Kidney (tissue), 14 donors: Measurements from ENCODE around the gene SLC11A1. TPM values are rescaled to one million over a fixed set of nuclear protein-coding genes. Genes with fewer than 3 reads are reported as not detected.

Experiments
- DNase-seq, 5 donors: peaks; one replicate each; pipeline ENCODE4 v3.0.0-alpha.2; 2013 to 2020
- FAIRE-seq: peaks from 2 replicates; lab custom pipeline; 2012; peaks lifted over from hg19 to GRCh38; lab: Jason Lieb, UNC
- H3K27ac ChIP-seq, 2 donors: one replicate each; pipeline ENCODE4 v1.7.0; 2013; ENCODE audit warnings: low read depth in 2 of 2, low read length in 2 of 2, inconsistent platforms in 1 of 2
- H3K27me3 ChIP-seq: one replicate; pipeline ENCODE4 v1.7.1; 2013; ENCODE audit warnings: low read length, inconsistent platforms; ENCODE audit not compliant: control insufficient read depth, insufficient read depth
- H3K36me3 ChIP-seq, 3 donors: one replicate each; pipeline versions ENCODE4 v1.7.0 to v1.7.1; 2013; ENCODE audit warnings: low read length in 3 of 3, control low read depth in 1 of 3, inconsistent platforms in 1 of 3; ENCODE audit not compliant: insufficient read depth in 3 of 3, control insufficient read depth in 2 of 3
- H3K4me1 ChIP-seq, 3 donors: one replicate each; pipeline versions ENCODE4 v1.7.0 to v1.7.1; 2013; ENCODE audit warnings: low read length in 3 of 3, inconsistent platforms in 1 of 3, low read depth in 1 of 3; ENCODE audit not compliant: control insufficient read depth in 2 of 3, insufficient read depth in 2 of 3
- H3K4me3 ChIP-seq, 3 donors: one replicate each; pipeline versions ENCODE4 v1.7.0 to v1.8.1; 2013; ENCODE audit warnings: low read length in 3 of 3, control low read depth in 1 of 3, inconsistent platforms in 1 of 3
- H3K9ac ChIP-seq, 3 donors: one replicate each; pipeline versions ENCODE4 v1.7.0 to v1.7.1; 2013; ENCODE audit warnings: low read length in 3 of 3, control low read depth in 1 of 3, inconsistent platforms in 1 of 3
- H3K9me3 ChIP-seq, 3 donors: one replicate each; pipeline versions ENCODE4 v1.7.0 to v1.7.1; 2013; ENCODE audit warnings: low read length in 3 of 3, control low read depth in 1 of 3, inconsistent platforms in 1 of 3; ENCODE audit not compliant: control insufficient read depth in 2 of 3, insufficient read depth in 1 of 3
- CTCF ChIP-seq: IDR thresholded peaks from 3 replicates; pipeline ENCODE4 v1.5.1; 2012; ENCODE audit warnings: mild to moderate bottlenecking, moderate library complexity, borderline replicate concordance; ENCODE audit not compliant: insufficient read depth; ENCODE audit errors: extremely low read depth
- intact Hi-C: fragments of 100-400 bp; cut with DNase I; formaldehyde crosslinking; loops from one replicate; pipeline ENCODE4 v1.11.1; 2022
- polyA plus RNA-seq: library from polyadenylated mRNA; stranded (reverse); fragments of 350-450 nt; fragmentation: Illumina TruSeq; extraction: RNeasy Lipid Tissue Mini Kit (QIAGEN cat#74804); gene quantifications from one replicate; pipeline ENCODE4 v1.2.3, GENCODE V29; 2014; ENCODE audit warnings: low read depth, low replicate concordance; ENCODE audit not compliant: insufficient read depth
- total RNA-seq: library from RNA; stranded (reverse); fragmentation: NEBNext Ultra II Directional; extraction: Animal tissue kit (Norgen Biotek cat#: 25700); gene quantifications from one replicate; pipeline ENCODE4 v1.2.1, GENCODE V29; 2021
- donor health status: control.
- donor health status: control.
- donor health status: control.
- donor health status: control.
- donor health status: control.
- donor health status: DM: yes; HTN: yes; CAD: no.
- donor health status: Normal renal cell carcinoma (clear cell type).

SLC11A1 gene
- total and polyA plus RNA-seq, 2 donors from 2014 or later, result 1.2 to 37.6 TPM

DNA sequence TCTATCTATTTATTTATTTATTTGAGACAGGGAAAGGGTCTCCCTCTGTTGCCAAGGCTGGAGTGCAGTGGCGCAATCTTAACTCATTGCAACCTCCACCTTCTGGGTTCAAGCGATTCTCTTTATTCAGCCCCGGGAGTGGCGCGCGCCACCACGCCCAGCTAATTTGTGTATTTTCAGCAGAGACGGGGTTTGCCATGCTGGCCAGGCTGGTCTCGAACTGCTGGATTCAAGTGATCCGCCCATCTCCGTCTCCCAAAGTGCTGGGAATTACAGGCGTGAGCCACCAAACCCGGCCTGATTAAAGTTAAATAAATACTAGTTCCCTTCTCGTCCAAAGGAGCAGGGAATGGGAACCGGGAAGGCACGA, 13.4 kb downstream of the SLC11A1 start:
- intact Hi-C loops, result loop anchor here (10.0 kb wide), 1 partner anchor 101 kb away; the partner anchor contains the start of gene TMBIM1
- no peaks in the 10 kb centered on the region for H3K9me3 ChIP-seq
- H3K27me3 ChIP-seq, result no peaks in the 10 kb centered on the region
- no peak for TF ChIP-seq CTCF
- peak overlapping the region in 2 of 3 donors; percentile 7 to 8 for H3K9ac ChIP-seq
- FAIRE-seq (no peak), DNase-seq (peak in 1 of 5 donors; percentile 86)
- peak overlapping the region; percentile 13 to 97 (median 48) for H3K4me3 ChIP-seq
- H3K27ac ChIP-seq, result peak overlapping the region; percentile 99
- H3K4me1 ChIP-seq, result peaks cover 0 to 13% (median 7%) of the 10 kb centered on the region in 3 donors
- no peaks in the 10 kb centered on the region for H3K36me3 ChIP-seq

- Histone ChIP-seq H3K4me3 (peak overlapping the region; percentile 79 to 97 (median 89)), H3K9me3 (no peaks in the 10 kb centered on the region), H3K4me1 (peaks cover 0 to 14% (median 7%) of the 10 kb centered on the region in 3 donors), H3K27ac (peak overlapping the region; percentile 99), H3K36me3 (no peaks in the 10 kb centered on the region), H3K9ac (peak overlapping the region; percentile 64 to 96 (median 81)), H3K27me3 (no peaks in the 10 kb centered on the region)
- FAIRE-seq, result no peak
- DNase-seq, result peak; percentile 97 to 99 (median 98)
- intact Hi-C loops, result loop anchor here (10.0 kb wide), 1 partner anchor 101 kb away; the partner anchor contains the start of gene TMBIM1
- TF ChIP-seq CTCF, result peak; percentile 78
Observed at GRCh38 chr2:218395826-218396687, 14.0 kb downstream of the SLC11A1 start.

DNA sequence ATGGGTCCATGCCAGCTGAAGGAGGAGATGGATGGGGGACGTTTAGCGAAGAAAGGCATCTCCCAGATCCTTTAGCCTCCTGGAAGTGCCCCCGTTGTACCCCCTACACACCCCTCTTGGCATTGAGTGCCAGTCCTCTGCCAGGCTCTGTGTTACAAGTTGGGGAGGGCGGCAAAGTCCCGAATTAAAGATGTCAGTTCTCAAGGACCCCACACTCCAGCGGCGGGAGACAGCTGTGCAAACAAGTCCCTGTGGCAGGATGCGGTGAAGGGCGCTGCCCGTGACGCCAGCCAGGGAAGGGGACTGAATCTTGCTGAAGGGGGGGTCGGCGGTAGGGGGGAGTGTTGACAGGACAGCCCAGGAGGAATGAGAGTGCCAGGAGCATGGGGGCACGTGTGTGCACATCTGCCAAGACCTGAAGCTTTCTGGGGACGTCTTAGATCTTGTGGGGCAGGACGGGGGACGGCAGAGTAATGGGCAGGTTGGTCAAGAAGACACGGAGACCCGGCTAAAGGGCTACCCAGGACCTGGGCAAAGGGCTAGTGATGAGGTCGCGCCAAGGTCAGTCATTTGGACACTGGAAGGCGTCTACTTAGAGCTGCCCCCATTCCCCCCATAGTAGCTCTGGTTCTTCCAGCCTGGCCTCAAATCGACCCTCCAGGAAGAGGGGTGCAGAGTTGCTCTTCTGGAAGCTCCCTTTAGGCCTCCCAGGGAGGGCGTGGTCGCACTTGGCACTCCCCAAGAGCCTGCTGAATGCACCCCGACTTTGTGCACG, 14.8 kb downstream of the SLC11A1 start:
- TF ChIP-seq CTCF, result no peak
- Histone ChIP-seq H3K27ac (peak overlapping the region; percentile 99), H3K4me1 (peaks cover 0 to 21% (median 12%) of the 10 kb centered on the region in 3 donors), H3K9me3 (no peaks in the 10 kb centered on the region), H3K27me3 (no peaks in the 10 kb centered on the region), H3K9ac (peak overlapping the region; percentile 64 to 96 (median 81)), H3K36me3 (no peaks in the 10 kb centered on the region), H3K4me3 (peak overlapping the region; percentile 79 to 97 (median 89))
- DNase-seq, result peak; percentile 81 to 95 (median 89)
- intact Hi-C loops, result loop anchor here (10.0 kb wide), 1 partner anchor 102 kb away; the partner anchor contains the start of gene TMBIM1
- FAIRE-seq, result no peak
